ENCODE measurements around the gene VIT. TPM values are rescaled to one million over a fixed set of nuclear protein-coding genes. Genes with fewer than 3 reads are reported as not detected.

Gene VIT
- total RNA-seq, 2 donors from 2014 or later: 16.2 to 36.2 TPM

GRCh38 chr2:36740061-36740460, 43.6 kb downstream of the VIT start:
- intact Hi-C loops (cut with DNase I): no loop called here
- DNase-seq (ENCODE audit: low spot score): no peak

GRCh38 chr2:36741188-36741837, 44.8 kb downstream of the VIT start:
- DNase-seq (ENCODE audit: low spot score): no peak
- intact Hi-C loops (cut with DNase I): no loop called here

GRCh38 chr2:36743954-36744353, 47.4 kb downstream of the VIT start:
- intact Hi-C loops (cut with DNase I): no loop called here
- no peak for DNase-seq (ENCODE audit: low spot score)

GRCh38 chr2:36748166-36748565, 51.7 kb downstream of the VIT start:
- intact Hi-C loops (cut with DNase I): no loop called here
- no peak for DNase-seq (ENCODE audit: low spot score)

GRCh38 chr2:36750101-36750500, 53.6 kb downstream of the VIT start:
- intact Hi-C loops (cut with DNase I): no loop called here
- no peak for DNase-seq (ENCODE audit: low spot score)

- intact Hi-C loops (cut with DNase I): no loop called here
- no peak for DNase-seq (ENCODE audit: low spot score)
Observed at GRCh38 chr2:36753706-36754221, 57.3 kb downstream of the VIT start.

- DNase-seq (ENCODE audit: low spot score): no peak
- intact Hi-C loops (cut with DNase I): no loop called here
Observed at GRCh38 chr2:36754578-36754977, 58.1 kb downstream of the VIT start.

- intact Hi-C loops (cut with DNase I): no loop called here
- DNase-seq (ENCODE audit: low spot score): no peak
Observed at GRCh38 chr2:36756438-36756837, 59.9 kb downstream of the VIT start.

GRCh38 chr2:36762764-36763490, 66.4 kb downstream of the VIT start:
- intact Hi-C loops (cut with DNase I): no loop called here
- DNase-seq (ENCODE audit: low spot score): no peak

GRCh38 chr2:36769106-36769505, 72.6 kb downstream of the VIT start:
- intact Hi-C loops (cut with DNase I): no loop called here
- no peak for DNase-seq (ENCODE audit: low spot score)

- intact Hi-C loops (cut with DNase I): no loop called here
- no peak for DNase-seq (ENCODE audit: low spot score)
Observed at GRCh38 chr2:36770542-36771287, 74.2 kb downstream of the VIT start.

- intact Hi-C loops (cut with DNase I): no loop called here
- no peak for DNase-seq (ENCODE audit: low spot score)
Observed at GRCh38 chr2:36771671-36772070, 75.2 kb downstream of the VIT start.

GRCh38 chr2:36773947-36774346, 77.4 kb downstream of the VIT start:
- intact Hi-C loops (cut with DNase I): no loop called here
- DNase-seq (ENCODE audit: low spot score): no peak

GRCh38 chr2:36775261-36775660, 78.8 kb downstream of the VIT start:
- intact Hi-C loops (cut with DNase I): no loop called here
- DNase-seq (ENCODE audit: low spot score): no peak

- intact Hi-C loops (cut with DNase I): no loop called here
- no peak for DNase-seq (ENCODE audit: low spot score)
Observed at GRCh38 chr2:36775806-36776205, 79.3 kb downstream of the VIT start.

GRCh38 chr2:36777272-36777671, 80.8 kb downstream of the VIT start:
- DNase-seq (ENCODE audit: low spot score): no peak
- intact Hi-C loops (cut with DNase I): no loop called here

- DNase-seq (ENCODE audit: low spot score): no peak
- intact Hi-C loops (cut with DNase I): no loop called here
Observed at GRCh38 chr2:36777788-36778187, 81.3 kb downstream of the VIT start.

- intact Hi-C loops (cut with DNase I): no loop called here
- DNase-seq (ENCODE audit: low spot score): no peak
Observed at GRCh38 chr2:36779462-36779861, 83.0 kb downstream of the VIT start.

- DNase-seq (ENCODE audit: low spot score): no peak
- intact Hi-C loops (cut with DNase I): loop anchor here in 1 of 2 donors (5.0 kb wide), 1 partner anchor 83 kb away; the partner anchor contains the start of gene VIT
Observed at GRCh38 chr2:36780231-36780839, 83.8 kb downstream of the VIT start.
